Measurements from ENCODE around the gene GPD1L. TPM values are rescaled to one million over a fixed set of nuclear protein-coding genes. Genes with fewer than 3 reads are reported as not detected.

Gene GPD1L
- total and polyA plus RNA-seq, 2 of the 13 experiments (the other 11 are each of a cell fraction or from before 2014, with no cell fraction given), result 4.9 to 13.7 TPM

DNA sequence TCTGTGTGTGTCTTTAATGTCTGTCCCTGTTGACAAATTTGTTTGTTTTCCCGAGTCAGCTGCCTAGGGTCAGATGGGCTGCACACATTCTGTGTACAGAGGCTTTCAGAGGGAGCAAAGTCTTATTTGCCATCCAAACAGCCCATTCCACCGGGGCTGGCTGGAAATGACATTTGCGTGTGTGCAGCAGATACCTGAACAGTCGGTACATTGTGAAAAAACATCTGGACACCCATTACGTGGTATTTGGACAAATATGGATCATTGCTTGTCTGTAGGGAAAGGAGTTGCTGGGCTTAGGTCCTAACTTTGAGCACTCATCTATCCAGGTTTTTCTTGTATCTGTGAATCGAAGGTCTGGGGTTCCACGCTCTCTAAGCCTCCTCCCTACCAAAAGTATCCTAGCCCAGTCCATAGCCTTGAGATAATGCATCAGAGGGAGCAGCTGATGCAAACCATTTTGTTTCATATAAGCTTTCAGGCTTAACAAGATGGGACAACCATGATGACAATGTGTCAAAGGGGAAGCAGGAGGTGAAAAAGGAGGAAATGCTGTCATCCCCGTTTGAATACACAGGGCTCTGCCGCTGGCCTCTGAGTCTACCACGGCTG lies 109.9 kb downstream of the GPD1L start (continued):
- TF ChIP-seq NFIB (CRISPR knock-in tag; IDR thresholded peaks at IDR 0.05; ENCODE audit: borderline replicate concordance), result no peak
- TF ChIP-seq HMG20A (CRISPR knock-in tag; IDR thresholded peaks at IDR 0.05; ENCODE audit: borderline replicate concordance), result peak; percentile 98
- TF ChIP-seq ELF1 (CRISPR knock-in tag; IDR thresholded peaks at IDR 0.05), result peak; percentile 43
- TF ChIP-seq, protein P1, sequence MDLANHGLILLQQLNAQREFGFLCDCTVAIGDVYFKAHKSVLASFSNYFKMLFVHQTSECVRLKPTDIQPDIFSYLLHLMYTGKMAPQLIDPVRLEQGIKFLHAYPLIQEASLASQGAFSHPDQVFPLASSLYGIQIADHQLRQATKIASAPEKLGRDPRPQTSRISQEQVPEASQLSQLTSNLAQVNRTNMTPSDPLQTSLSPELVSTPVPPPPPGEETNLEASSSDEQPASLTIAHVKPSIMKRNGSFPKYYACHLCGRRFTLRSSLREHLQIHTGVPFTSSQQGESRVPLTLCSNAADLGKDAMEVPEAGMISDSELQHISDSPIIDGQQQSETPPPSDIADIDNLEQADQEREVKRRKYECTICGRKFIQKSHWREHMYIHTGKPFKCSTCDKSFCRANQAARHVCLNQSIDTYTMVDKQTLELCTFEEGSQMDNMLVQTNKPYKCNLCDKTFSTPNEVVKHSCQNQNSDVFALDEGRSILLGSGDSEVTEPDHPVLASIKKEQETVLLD (CRISPR knock-in tag; IDR thresholded peaks at IDR 0.05; ENCODE audit: low read depth), result 0 out of 2 replicates have a peak, but pooled peaks have one; percentile 26
- TF ChIP-seq, protein P2, sequence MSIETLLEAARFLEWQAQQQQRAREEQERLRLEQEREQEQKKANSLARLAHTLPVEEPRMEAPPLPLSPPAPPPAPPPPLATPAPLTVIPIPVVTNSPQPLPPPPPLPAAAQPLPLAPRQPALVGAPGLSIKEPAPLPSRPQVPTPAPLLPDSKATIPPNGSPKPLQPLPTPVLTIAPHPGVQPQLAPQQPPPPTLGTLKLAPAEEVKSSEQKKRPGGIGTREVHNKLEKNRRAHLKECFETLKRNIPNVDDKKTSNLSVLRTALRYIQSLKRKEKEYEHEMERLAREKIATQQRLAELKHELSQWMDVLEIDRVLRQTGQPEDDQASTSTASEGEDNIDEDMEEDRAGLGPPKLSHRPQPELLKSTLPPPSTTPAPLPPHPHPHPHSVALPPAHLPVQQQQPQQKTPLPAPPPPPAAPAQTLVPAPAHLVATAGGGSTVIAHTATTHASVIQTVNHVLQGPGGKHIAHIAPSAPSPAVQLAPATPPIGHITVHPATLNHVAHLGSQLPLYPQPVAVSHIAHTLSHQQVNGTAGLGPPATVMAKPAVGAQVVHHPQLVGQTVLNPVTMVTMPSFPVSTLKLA (IDR thresholded peaks at IDR 0.05), result peak; percentile 46; the same call in 1 of the 2 replicates
- no peak for TF ChIP-seq ZNF296 (CRISPR knock-in tag; conservative IDR thresholded peaks at IDR 0.05)
- TF ChIP-seq CEBPG (CRISPR knock-in tag; IDR thresholded peaks at IDR 0.05), result peak; percentile 74
- no peak for TF ChIP-seq SUZ12 (IDR thresholded peaks at IDR 0.05; ENCODE audit: low read depth, low read length)
- TF ChIP-seq ZNF570 (CRISPR knock-in tag; IDR thresholded peaks at IDR 0.05; ENCODE audit: borderline replicate concordance), result no peak
- TF ChIP-seq TBX3 (IDR thresholded peaks at IDR 0.05; ENCODE audit: borderline replicate concordance), result peak; percentile 94
- peak; percentile 79; the same call in 1 of the 2 replicates for TF ChIP-seq SIX4 (CRISPR knock-in tag; IDR thresholded peaks at IDR 0.05)
- no peak for TF ChIP-seq PLRG1 (conservative IDR thresholded peaks at IDR 0.05)
- peak; percentile 48; the same call in 1 of the 2 replicates for TF ChIP-seq TSC22D2 (CRISPR knock-in tag; IDR thresholded peaks at IDR 0.05; ENCODE audit: borderline replicate concordance)
- no peak for TF ChIP-seq TMF1 (CRISPR knock-in tag; IDR thresholded peaks at IDR 0.05; ENCODE audit: low read depth)
- TF ChIP-seq, protein P3, sequence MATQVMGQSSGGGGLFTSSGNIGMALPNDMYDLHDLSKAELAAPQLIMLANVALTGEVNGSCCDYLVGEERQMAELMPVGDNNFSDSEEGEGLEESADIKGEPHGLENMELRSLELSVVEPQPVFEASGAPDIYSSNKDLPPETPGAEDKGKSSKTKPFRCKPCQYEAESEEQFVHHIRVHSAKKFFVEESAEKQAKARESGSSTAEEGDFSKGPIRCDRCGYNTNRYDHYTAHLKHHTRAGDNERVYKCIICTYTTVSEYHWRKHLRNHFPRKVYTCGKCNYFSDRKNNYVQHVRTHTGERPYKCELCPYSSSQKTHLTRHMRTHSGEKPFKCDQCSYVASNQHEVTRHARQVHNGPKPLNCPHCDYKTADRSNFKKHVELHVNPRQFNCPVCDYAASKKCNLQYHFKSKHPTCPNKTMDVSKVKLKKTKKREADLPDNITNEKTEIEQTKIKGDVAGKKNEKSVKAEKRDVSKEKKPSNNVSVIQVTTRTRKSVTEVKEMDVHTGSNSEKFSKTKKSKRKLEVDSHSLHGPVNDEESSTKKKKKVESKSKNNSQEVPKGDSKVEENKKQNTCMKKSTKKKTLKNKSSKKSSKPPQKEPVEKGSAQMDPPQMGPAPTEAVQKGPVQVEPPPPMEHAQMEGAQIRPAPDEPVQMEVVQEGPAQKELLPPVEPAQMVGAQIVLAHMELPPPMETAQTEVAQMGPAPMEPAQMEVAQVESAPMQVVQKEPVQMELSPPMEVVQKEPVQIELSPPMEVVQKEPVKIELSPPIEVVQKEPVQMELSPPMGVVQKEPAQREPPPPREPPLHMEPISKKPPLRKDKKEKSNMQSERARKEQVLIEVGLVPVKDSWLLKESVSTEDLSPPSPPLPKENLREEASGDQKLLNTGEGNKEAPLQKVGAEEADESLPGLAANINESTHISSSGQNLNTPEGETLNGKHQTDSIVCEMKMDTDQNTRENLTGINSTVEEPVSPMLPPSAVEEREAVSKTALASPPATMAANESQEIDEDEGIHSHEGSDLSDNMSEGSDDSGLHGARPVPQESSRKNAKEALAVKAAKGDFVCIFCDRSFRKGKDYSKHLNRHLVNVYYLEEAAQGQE (IDR thresholded peaks at IDR 0.05; ENCODE audit: borderline replicate concordance in 1 of 2, low read depth in 1 of 2, low read length in 2 of 2), result peak in 1 of 2 experiments; percentile 67; a peak in 2 of 4 replicates
- TF ChIP-seq, protein P4, sequence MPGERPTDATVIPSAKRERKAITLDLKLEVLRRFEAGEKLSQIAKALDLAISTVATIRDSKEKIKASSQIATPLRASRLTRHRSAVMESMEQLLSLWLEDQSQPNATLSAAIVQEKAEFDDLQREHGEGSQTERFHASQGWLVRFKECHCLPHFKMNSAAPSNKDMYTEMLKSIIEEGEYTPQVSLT (CRISPR knock-in tag; IDR thresholded peaks at IDR 0.05; ENCODE audit: borderline replicate concordance, low read depth), result no peak
- TF ChIP-seq, protein P5, sequence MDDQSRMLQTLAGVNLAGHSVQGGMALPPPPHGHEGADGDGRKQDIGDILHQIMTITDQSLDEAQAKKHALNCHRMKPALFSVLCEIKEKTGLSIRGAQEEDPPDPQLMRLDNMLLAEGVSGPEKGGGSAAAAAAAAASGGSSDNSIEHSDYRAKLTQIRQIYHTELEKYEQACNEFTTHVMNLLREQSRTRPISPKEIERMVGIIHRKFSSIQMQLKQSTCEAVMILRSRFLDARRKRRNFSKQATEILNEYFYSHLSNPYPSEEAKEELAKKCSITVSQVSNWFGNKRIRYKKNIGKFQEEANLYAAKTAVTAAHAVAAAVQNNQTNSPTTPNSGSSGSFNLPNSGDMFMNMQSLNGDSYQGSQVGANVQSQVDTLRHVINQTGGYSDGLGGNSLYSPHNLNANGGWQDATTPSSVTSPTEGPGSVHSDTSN (CRISPR knock-in tag; IDR thresholded peaks at IDR 0.05; ENCODE audit: borderline replicate concordance), result no peak
- TF ChIP-seq, protein P6, sequence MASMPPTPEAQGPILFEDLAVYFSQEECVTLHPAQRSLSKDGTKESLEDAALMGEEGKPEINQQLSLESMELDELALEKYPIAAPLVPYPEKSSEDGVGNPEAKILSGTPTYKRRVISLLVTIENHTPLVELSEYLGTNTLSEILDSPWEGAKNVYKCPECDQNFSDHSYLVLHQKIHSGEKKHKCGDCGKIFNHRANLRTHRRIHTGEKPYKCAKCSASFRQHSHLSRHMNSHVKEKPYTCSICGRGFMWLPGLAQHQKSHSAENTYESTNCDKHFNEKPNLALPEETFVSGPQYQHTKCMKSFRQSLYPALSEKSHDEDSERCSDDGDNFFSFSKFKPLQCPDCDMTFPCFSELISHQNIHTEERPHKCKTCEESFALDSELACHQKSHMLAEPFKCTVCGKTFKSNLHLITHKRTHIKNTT (CRISPR knock-in tag; IDR thresholded peaks at IDR 0.05), result no peak
- TF ChIP-seq KDM3A (CRISPR knock-in tag; IDR thresholded peaks at IDR 0.05; ENCODE audit: low read depth), result peak; percentile 66; the same call in 1 of the 2 replicates
- TF ChIP-seq, protein P7, sequence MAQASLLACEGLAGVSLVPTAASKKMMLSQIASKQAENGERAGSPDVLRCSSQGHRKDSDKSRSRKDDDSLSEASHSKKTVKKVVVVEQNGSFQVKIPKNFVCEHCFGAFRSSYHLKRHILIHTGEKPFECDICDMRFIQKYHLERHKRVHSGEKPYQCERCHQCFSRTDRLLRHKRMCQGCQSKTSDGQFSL (CRISPR knock-in tag; IDR thresholded peaks at IDR 0.05), result no peak
